Mesenchymal stem cell (in vitro differentiated cells and primary cell): ENCODE results near the gene NFS1.

ENCODE experiments used
- DNase-seq: peaks from one replicate; pipeline ENCODE4 v3.0.0-alpha.2; 2013
- H2AFZ ChIP-seq: one replicate; pipeline ENCODE4 v1.6.1; 2013; ENCODE audit warnings: low read depth, mild to moderate bottlenecking, control low read depth, inconsistent platforms, low read length, moderate library complexity
- H2AK5ac ChIP-seq: 2 replicates; pipeline ENCODE4 v1.6.1; 2013; ENCODE audit warnings: low read length, moderate library complexity, mild to moderate bottlenecking, inconsistent platforms; ENCODE audit not compliant: severe bottlenecking
- H2BK120ac ChIP-seq: one replicate; pipeline ENCODE4 v1.6.1; 2013; ENCODE audit warnings: low read depth, mild to moderate bottlenecking, inconsistent platforms, low read length, moderate library complexity
- H2BK12ac ChIP-seq, 2 experiments: one replicate each; pipeline ENCODE4 v1.6.1; 2013; ENCODE audit warnings: inconsistent platforms in 2 of 2, low read length in 2 of 2, mild to moderate bottlenecking in 2 of 2, moderate library complexity in 2 of 2, control low read depth in 1 of 2
- H2BK15ac ChIP-seq: one replicate; pipeline ENCODE4 v1.6.1; 2013; ENCODE audit warnings: mild to moderate bottlenecking, low read depth, inconsistent platforms; ENCODE audit not compliant: poor library complexity, severe bottlenecking
- H2BK5ac ChIP-seq: 2 replicates; pipeline ENCODE4 v1.6.1; 2013; ENCODE audit warnings: low read depth, mild to moderate bottlenecking, low read length, control low read depth, inconsistent platforms; ENCODE audit not compliant: poor library complexity, severe bottlenecking
- H3K14ac ChIP-seq, 2 experiments: one replicate each; pipeline ENCODE4 v1.6.1; 2013; ENCODE audit warnings: inconsistent platforms in 2 of 2, low read length in 2 of 2, control low read depth in 1 of 2, mild to moderate bottlenecking in 1 of 2, moderate library complexity in 1 of 2
- H3K18ac ChIP-seq, 2 experiments: one replicate each; pipeline ENCODE4 v1.6.1; 2013; ENCODE audit warnings: inconsistent platforms in 2 of 2, low read length in 2 of 2, control low read depth in 1 of 2, low read depth in 1 of 2, mild to moderate bottlenecking in 1 of 2
- H3K23ac ChIP-seq, 2 experiments: one replicate each; pipeline ENCODE4 v1.6.1; 2013; ENCODE audit warnings: inconsistent platforms in 2 of 2, low read length in 2 of 2, mild to moderate bottlenecking in 2 of 2, moderate library complexity in 2 of 2, control low read depth in 1 of 2
- H3K27ac ChIP-seq: 2 replicates; pipeline ENCODE4 v1.5.1; 2013; ENCODE audit warnings: mild to moderate bottlenecking, moderate library complexity, low read length, control low read depth, inconsistent platforms; ENCODE audit not compliant: poor library complexity, severe bottlenecking
- H3K27me3 ChIP-seq, 2 experiments: 2 replicates each; pipeline versions ENCODE4 v1.6.1 to v1.7.0; 2013; ENCODE audit warnings: low read length in 2 of 2, mild to moderate bottlenecking in 2 of 2, moderate library complexity in 2 of 2, control low read depth in 1 of 2, inconsistent platforms in 1 of 2; ENCODE audit not compliant: control insufficient read depth in 1 of 2, insufficient read depth in 1 of 2
- H3K36me3 ChIP-seq, 2 experiments: 2 replicates each; pipeline versions ENCODE4 v1.6.1 to v1.7.0; 2013; ENCODE audit warnings: low read length in 2 of 2, control low read depth in 1 of 2, inconsistent platforms in 1 of 2, low read depth in 1 of 2, mild to moderate bottlenecking in 1 of 2; ENCODE audit not compliant: insufficient read depth in 2 of 2, control insufficient read depth in 1 of 2
- H3K4ac ChIP-seq, 2 experiments: one replicate each; pipeline ENCODE4 v1.6.1; 2013; ENCODE audit warnings: inconsistent platforms in 2 of 2, low read length in 2 of 2, mild to moderate bottlenecking in 2 of 2, moderate library complexity in 2 of 2, control low read depth in 1 of 2, low read depth in 1 of 2
- H3K4me1 ChIP-seq: 2 replicates; pipeline ENCODE4 v1.6.1; 2013; ENCODE audit warnings: low read depth, low read length, control low read depth; ENCODE audit not compliant: control insufficient read depth, insufficient read depth
- H3K4me2 ChIP-seq: 2 replicates; pipeline ENCODE4 v1.6.1; 2013; ENCODE audit warnings: low read length, mild to moderate bottlenecking, inconsistent platforms; ENCODE audit not compliant: poor library complexity, severe bottlenecking
- H3K4me3 ChIP-seq, 2 experiments: 2 replicates each; pipeline versions ENCODE4 v1.5.1 to v1.7.0; 2013; ENCODE audit warnings: low read length in 2 of 2, mild to moderate bottlenecking in 2 of 2, control low read depth in 1 of 2, low read depth in 1 of 2; ENCODE audit not compliant: insufficient read depth in 1 of 2
- H3K79me1 ChIP-seq: replicated peaks from 2 replicates; pipeline ENCODE4 v1.6.1; 2013; ENCODE audit warnings: mild to moderate bottlenecking, control low read depth, low read length, inconsistent platforms; ENCODE audit not compliant: poor library complexity, severe bottlenecking
- H3K9ac ChIP-seq: 2 replicates; pipeline ENCODE4 v1.7.0; 2013; ENCODE audit warnings: mild to moderate bottlenecking, low read length, moderate library complexity
- H3K9me3 ChIP-seq: 2 replicates; pipeline ENCODE4 v1.7.0; 2013; ENCODE audit warnings: mild to moderate bottlenecking, low read length; ENCODE audit not compliant: control insufficient read depth
- H4K8ac ChIP-seq: one replicate; pipeline ENCODE4 v1.6.1; 2013; ENCODE audit warnings: inconsistent platforms, mild to moderate bottlenecking, low read length, moderate library complexity
- H4K91ac ChIP-seq: one replicate; pipeline ENCODE4 v1.6.1; 2013; ENCODE audit warnings: mild to moderate bottlenecking, low read length, inconsistent platforms
- whole genome bisulfite sequencing: methylation state at CpG from one replicate; pipeline ENCODE4 v1.1.7; 2013; ENCODE audit warnings: mixed read lengths; 5-methylcytosine and 5-hydroxymethylcytosine counted together

NFS1 gene

DNA sequence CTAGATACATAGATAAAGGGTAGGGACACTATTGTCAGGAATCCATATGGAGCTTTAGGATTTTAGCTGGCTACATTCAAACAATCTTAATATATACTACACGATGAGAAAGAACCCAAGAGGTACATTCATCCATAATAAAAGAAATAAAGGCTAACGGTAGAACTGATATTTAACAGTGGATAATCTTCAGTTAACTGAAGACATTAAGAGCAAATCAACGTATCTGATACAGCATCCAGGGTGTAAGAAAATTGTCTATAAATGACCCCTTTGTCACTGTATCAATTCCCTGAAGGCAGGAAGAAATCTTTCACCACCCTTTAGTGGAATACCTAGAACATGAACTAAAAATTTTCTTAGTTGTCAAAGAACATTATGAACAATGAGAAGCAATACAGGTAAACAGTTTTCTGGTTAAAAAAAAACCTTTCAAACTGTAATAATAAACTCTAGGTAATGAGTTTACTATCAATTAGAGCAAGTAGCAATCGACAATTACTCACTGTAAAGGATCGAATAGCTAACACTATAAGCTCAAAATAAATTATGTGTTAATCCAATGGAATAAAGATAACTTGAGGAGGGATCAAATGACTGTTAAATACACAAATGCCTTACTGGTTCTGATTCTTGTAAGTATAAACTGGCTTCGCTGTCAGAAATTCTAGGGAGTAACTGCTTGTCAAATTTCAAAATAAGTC, 11.9 kb upstream of the NFS1 start:
- H2AK5ac ChIP-seq = no peak overlapping the region
- H2BK120ac ChIP-seq = no peak overlapping the region
- no peak overlapping the region for H4K8ac ChIP-seq
- peaks cover 31 to 96% of the 10 kb centered on the region in 2 experiments for H3K36me3 ChIP-seq
- H3K9me3 ChIP-seq = no peaks in the 10 kb centered on the region
- peaks cover 2% of the 10 kb centered on the region for H3K79me1 ChIP-seq
- H3K27me3 ChIP-seq = no peaks in the 10 kb centered on the region
- WGBS = 100% methylated on average over 1 of the region's 6 CpGs
- no peak overlapping the region for H2BK12ac ChIP-seq
- H2BK5ac ChIP-seq = no peak overlapping the region
- peak overlapping the region; percentile 41 for H3K9ac ChIP-seq
- H3K4ac ChIP-seq = no peak overlapping the region
- no peak overlapping the region for H3K27ac ChIP-seq
- H3K18ac ChIP-seq = no peak overlapping the region
- no peak overlapping the region for H3K4me2 ChIP-seq
- H4K91ac ChIP-seq = no peak overlapping the region
- H3K4me3 ChIP-seq = no peak overlapping the region
- no peak overlapping the region for H3K23ac ChIP-seq
- no peak for DNase-seq
- H3K14ac ChIP-seq = no peak overlapping the region
- H2AFZ ChIP-seq = no peak overlapping the region
- H3K4me1 ChIP-seq = no peaks in the 10 kb centered on the region
- no peak overlapping the region for H2BK15ac ChIP-seq

GRCh38 chr20:35710039-35710438, 10.9 kb upstream of the NFS1 start:
- H3K23ac ChIP-seq = no peak overlapping the region
- H3K4me1 ChIP-seq = no peaks in the 10 kb centered on the region
- peaks cover 31 to 96% of the 10 kb centered on the region in 2 experiments for H3K36me3 ChIP-seq
- H3K27ac ChIP-seq = no peak overlapping the region
- no peak overlapping the region for H3K4me3 ChIP-seq
- DNase-seq = no peak
- no peak overlapping the region for H3K4ac ChIP-seq
- H2BK12ac ChIP-seq = no peak overlapping the region
- H2BK120ac ChIP-seq = no peak overlapping the region
- no peak overlapping the region for H4K8ac ChIP-seq
- H3K9me3 ChIP-seq = no peaks in the 10 kb centered on the region
- H3K4me2 ChIP-seq = no peak overlapping the region
- no peak overlapping the region for H2BK15ac ChIP-seq
- no peaks in the 10 kb centered on the region for H3K27me3 ChIP-seq
- no peak overlapping the region for H2AFZ ChIP-seq
- no peak overlapping the region for H3K14ac ChIP-seq
- H2BK5ac ChIP-seq = no peak overlapping the region
- no peak overlapping the region for H2AK5ac ChIP-seq
- no peak overlapping the region for H4K91ac ChIP-seq
- peaks cover 2% of the 10 kb centered on the region for H3K79me1 ChIP-seq
- H3K18ac ChIP-seq = no peak overlapping the region
- H3K9ac ChIP-seq = peak overlapping the region; percentile 41

GRCh38 chr20:35709259-35709658, 10.1 kb upstream of the NFS1 start:
- Histone ChIP-seq H3K4ac (no peak overlapping the region), H2BK12ac (no peak overlapping the region), H3K14ac (no peak overlapping the region), H3K4me2 (no peak overlapping the region), H3K9ac (peak overlapping the region; percentile 41), H2BK120ac (no peak overlapping the region), H4K91ac (no peak overlapping the region), H3K4me3 (no peak overlapping the region), H3K36me3 (peaks cover 29 to 96% of the 10 kb centered on the region in 2 experiments), H3K79me1 (peaks cover 2% of the 10 kb centered on the region), H2BK5ac (no peak overlapping the region), H3K18ac (no peak overlapping the region), H2AK5ac (no peak overlapping the region), H2AFZ (no peak overlapping the region), H2BK15ac (no peak overlapping the region), H3K9me3 (no peaks in the 10 kb centered on the region), H3K23ac (no peak overlapping the region), H3K27me3 (no peaks in the 10 kb centered on the region), H3K4me1 (no peaks in the 10 kb centered on the region), H4K8ac (no peak overlapping the region), H3K27ac (peak overlapping the region; percentile 29)
- WGBS = no CpG with 5 or more reads among the region's 1 CpG
- no peak for DNase-seq

DNA sequence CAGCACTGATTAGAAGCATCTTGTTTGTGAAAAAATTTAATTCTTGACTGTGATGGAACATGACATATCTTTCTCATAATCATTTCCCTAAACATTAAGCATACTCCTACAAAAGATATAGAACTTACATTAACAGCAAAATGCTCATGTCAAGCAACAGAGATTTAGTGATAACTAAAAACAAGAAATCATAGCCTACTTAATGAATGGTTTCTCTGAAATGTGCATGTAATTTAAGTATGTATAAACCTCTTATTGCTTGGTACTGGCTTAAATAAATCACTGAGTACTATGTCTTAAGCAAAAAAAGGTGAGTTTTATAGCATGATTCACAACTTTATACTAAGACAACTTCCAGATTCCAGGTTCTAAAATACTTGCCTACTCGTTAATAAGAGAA, 9.3 kb upstream of the NFS1 start:
- no peak overlapping the region for H2BK5ac ChIP-seq
- H3K14ac ChIP-seq = no peak overlapping the region
- no peak overlapping the region for H2BK12ac ChIP-seq
- H4K91ac ChIP-seq = no peak overlapping the region
- no peaks in the 10 kb centered on the region for H3K79me1 ChIP-seq
- no peak for DNase-seq
- H3K4me2 ChIP-seq = no peak overlapping the region
- no peak overlapping the region for H3K23ac ChIP-seq
- no peaks in the 10 kb centered on the region for H3K9me3 ChIP-seq
- no peak overlapping the region for H2AK5ac ChIP-seq
- H3K9ac ChIP-seq = peak overlapping the region; percentile 41
- 100% methylated on average over 1 of the region's 1 CpG for WGBS
- H3K4me3 ChIP-seq = no peak overlapping the region
- H3K27me3 ChIP-seq = no peaks in the 10 kb centered on the region
- no peak overlapping the region for H4K8ac ChIP-seq
- H3K4me1 ChIP-seq = no peaks in the 10 kb centered on the region
- peaks cover 27 to 96% of the 10 kb centered on the region in 2 experiments for H3K36me3 ChIP-seq
- no peak overlapping the region for H2BK15ac ChIP-seq
- no peak overlapping the region for H3K18ac ChIP-seq
- no peak overlapping the region for H2BK120ac ChIP-seq
- no peak overlapping the region for H3K4ac ChIP-seq
- H3K27ac ChIP-seq = no peak overlapping the region
- H2AFZ ChIP-seq = no peak overlapping the region
